HG02798 (cell line): ENCODE data around the gene ANKRD44.

Experiments used
- ATAC-seq: cut with Tn5 transposase; IDR thresholded peaks from one replicate; pipeline ENCODE4 v1.9.1; 2021; ENCODE audit warnings: mild to moderate bottlenecking; ENCODE audit not compliant: unreplicated experiment, poor library complexity

The ANKRD44 gene

DNA sequence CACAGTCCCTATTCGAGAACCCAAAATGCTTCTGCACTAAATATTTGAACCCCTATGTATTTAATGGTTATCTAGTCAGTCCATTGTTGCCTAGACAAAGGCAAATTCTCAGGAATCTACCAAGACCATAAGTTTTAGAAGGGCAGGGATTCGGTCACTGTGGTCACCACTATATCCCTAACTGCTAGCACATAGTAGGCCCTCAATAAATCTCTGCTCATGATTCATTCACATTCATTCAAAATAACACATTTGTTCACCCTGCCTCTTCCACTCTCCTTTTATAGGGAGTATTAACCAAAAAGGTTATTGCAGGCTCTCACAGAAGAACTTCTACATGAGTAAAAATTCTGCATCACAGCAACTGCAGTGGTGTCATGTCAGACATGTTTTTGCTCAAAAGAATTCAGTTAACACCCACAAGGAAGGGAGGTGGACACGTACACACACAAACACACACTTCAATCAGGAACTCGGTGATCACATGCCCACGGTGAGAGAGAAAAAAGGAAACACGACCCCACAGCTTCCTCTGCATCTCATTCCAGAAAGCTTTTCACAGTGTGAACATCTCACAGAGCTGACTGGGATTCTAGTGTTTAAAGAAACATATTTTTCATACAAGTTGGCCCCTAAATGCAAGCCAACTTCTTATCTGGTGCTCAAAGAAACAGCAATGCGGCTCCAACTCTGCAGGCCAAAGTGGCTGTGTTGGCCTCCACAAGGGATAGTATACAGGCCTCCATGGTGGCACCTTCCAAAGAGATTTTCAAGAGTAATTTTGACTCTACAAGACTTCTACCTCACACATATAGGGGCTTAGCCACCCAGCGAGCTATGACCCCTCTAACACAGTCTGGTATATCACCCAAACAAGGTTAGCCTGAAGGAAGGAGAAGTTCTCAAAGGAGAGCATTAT is 98.0 kb downstream of the ANKRD44 start:
- no peak for ATAC-seq

DNA sequence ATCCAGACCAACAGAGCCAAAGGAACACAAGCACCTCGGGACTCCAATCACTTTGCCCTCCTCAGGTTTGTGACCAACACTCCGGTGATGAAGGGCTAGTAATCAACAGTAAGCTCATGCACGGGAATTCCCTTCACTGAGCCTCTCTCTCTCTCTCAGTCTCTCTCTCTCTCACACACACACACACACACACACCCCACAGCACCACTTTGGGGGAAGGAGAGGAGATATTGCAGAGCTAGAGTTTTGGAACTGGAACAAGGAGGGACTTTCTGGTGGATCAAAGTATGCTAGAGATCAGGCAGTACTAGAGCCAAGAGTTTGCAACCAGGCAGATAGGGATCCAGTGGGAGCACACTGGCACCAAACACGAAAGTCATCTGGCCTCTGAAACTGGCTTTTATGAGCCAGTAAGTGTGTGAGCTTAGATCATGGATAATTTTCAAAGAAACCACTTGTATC is 98.7 kb downstream of the ANKRD44 start:
- ATAC-seq, result peak; percentile 20

DNA sequence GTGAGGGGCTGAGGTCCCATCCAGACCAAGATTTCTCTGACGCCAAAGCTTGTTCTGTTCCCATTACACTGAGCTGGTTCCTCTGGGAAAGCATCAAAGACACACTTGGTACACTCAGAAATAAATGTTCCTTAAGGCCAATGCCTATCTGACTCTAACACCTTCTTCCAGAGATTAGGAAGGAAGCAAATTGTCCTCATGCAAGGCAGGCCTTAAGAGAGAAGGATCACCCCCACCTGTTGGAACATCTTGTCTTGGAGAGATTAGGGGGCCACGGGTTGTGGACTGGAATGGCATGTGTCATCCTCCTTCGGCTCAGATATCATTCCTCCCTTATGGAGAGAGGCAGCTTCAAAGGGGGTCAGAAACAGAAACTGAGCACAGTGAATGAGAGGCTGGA is 100.2 kb downstream of the ANKRD44 start:
- no peak for ATAC-seq

DNA sequence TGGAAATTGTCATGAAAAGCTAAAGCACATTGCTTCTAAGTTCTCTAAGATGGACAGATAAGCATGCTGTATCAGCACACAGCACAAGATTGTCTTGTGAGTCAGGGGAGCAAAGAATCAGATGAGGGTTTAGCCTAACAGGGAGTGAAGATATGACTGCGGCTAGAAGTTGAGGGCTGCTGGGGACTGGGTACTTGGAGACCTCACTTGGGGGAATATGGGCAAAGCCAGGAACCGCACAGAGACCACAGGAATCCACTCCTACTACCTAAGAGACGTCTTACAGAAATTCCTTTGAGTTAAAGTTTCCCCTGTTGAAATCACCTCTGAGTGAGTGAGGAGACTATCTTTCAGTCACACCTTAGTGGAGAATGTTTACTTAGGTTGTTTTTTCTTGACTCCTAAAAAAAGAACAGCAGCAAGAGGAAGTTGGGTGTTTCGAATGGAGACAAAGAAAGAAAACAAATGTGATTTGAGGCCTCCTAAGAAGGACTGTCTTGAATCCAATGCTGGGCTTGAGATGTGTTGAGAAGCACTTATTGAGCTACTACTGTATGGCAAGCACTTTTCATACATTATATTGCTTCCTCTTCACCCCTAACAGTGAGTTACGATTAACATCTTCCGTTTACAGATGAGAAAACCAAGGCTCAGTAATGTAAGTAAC is 100.7 kb downstream of the ANKRD44 start:
- ATAC-seq, result peak; percentile 36

DNA sequence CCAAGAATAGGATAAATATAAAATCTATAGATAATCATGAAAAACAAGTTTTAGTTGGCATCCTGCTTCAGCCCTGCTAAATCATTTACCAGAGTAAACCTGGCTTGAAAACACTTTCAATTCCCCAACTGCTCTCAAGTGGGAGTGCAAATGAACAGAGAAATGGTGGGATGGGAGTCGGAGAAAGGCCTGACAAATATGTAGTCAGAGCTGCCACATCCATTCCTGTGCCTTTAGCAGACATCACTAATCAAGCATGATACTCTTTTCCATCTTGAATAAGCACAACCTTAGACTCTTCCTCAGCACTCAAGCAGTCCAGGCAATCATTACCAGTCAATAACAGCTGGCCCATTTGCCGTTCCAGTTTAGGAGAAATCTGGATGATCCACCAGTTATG is 101.3 kb downstream of the ANKRD44 start:
- peak; percentile 16 for ATAC-seq

DNA sequence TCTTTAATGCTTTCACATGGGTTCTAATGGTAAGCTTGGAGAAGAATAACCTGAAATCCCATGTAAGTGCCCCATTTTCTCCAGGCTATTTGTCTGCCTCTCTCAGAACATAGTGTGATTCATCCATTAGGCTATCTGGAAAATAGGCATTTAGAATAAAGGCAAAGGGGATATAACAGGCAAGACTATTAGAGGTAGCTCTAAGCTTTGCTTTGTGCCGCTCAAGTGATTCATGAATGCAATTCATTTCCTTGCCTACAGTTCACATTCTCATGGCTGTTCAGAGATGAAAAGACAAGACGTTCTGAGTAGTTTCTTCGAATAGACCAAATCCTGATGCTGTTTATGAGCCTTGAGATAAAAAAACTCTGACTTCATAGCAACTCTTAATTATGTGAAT is 101.7 kb downstream of the ANKRD44 start:
- no peak for ATAC-seq

DNA sequence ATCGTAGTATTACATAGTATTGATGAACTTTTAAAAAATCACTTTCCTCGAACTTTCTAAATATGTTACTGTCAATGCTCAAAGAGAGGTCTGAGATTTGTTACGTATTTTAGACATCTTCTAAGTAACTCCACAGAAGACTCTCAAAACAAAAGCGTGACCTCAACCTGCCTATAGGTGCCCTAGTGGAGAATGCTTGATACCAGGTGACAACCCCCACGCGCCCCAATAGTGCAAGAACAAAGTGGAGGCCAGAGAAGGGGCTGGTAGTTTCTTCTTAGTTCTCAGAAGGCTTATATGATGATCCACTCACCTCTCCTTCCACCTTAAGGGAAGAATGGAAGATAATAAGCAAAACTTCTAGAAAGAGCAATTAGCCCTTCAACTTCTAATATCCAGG is 102.6 kb downstream of the ANKRD44 start:
- ATAC-seq, result no peak

DNA sequence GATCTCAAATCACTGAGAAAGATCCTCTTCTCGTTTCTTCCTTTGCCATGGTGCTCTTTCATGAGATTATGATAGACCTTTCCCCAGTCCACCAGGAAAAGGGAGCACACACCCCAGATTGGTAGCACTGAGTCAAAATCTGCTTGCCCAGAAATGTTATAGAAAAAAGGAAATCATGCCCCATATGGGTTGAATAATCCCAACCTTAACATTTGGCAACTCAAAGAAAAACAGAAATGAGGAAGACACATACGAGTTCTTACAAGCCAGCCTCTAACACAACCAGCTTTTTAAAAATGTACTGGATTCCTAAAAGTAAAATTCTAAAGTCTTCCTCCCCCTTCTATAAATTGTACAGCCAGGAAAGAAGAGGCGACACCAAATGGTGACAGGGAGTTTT is 103.0 kb downstream of the ANKRD44 start:
- no peak for ATAC-seq

DNA sequence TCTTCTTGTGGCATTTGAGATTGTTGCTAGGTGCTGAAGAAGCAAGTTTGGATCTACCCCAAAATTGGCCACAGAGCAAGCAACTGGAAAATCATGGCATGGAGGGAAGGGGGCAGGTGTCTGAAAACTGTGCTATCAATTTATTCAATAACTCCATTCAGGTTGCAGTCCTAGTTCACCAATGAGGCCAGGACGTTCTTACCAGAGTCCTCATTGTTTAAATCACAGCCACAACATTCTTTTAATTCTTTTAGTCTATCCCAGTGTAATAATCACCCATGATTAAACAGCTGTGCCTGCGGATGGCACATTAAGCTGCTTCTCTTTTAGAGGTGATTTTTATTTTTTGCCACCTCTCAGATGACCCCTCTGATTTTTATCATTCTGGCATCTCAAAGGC is 103.5 kb downstream of the ANKRD44 start:
- no peak for ATAC-seq

DNA sequence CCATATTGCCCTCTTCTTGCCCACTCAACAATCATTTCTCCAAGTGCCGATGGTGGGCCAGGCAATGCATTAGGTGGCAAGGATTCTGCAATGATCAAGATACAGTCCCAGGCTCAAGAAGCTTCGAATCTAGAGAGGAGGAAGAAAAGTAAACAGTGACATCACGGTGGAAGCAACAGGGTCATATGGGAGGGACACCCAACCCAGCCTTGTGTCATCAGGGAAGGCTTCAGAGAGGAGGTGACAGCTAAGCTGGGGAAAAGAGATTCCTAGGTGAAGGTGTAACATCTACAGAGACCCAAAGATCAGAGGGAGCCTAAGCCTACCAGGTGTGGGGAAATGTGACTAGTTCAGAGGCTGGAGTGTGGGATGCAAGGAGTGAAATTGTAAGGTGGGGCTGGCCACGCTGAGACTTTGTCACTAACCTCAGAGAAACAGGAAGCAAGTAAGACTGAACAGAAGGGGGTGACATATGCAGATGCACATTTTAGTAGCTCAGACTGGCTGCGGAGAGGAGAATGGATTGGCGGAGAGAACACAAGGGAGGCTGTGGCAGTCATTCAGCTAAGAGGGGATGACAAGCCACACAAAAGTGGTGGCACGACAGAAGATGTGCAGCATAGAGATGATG is 104.9 kb downstream of the ANKRD44 start:
- peak; percentile 73 for ATAC-seq

DNA sequence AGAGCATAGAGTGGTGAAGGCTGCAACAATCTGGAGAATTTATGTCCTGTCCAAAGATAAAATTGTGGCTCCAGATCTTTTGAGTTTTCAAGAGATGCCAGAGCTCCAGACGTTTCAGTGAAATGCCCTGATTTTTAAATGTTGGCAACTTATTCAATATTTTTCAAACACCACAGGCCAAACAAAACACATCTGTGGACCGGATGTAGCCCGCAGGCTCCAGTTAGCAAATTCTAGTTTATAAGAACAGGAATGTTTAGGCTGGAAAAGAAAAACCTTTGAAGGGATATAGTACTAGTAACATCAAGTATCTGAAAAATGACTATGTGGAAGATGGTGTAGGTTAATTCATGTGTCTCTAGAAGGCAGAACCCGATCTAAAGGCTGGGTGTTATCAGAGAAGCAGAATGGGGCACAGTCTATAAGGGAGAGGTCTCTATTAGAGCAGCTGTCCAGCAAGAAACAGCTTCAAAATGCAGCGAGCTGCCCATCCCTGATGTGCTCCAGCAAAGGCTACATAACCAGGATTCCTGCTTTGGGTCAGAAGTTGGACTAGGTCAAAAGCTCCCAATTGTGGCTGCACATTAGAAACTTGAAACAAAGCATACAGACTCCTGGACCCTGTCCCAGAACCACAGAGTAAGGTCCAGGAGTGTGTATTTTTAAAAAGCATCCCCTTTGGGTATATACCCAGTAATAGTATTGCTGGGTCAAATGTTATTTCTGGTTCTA is 105.9 kb downstream of the ANKRD44 start:
- no peak for ATAC-seq

DNA sequence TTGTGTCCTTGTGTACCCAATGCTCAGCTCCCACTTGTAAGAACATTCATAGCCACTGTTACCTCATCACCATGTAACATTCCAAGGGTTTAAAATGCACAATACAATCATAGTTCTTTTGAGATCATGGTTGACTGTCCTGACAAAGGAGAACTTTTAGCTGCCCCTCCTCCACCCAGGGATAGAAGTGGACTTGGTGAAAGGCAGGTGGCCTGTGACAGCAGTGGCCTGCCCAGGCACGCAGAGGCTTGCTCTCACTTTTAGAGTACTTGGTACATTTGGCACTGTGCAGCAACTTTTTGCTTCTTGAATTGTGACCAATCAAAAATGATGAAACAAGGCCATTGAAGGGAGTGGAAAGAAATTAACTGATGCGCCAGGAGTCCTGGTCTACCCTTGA is 108.7 kb downstream of the ANKRD44 start:
- no peak for ATAC-seq

DNA sequence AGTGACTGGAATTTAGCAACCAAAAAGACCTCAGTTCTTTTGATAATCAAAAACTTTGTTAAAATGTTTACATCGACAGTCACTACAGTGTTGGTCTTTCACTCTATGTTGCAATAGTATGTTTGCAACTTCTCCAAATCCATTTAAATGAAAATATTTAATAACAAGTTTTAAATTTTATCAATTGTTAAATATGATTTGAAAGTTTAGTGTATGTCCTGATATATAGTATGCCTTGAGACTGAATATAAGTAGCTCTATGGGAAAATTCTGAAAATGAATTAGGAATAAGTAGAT is 109.9 kb downstream of the ANKRD44 start:
- no peak for ATAC-seq

DNA sequence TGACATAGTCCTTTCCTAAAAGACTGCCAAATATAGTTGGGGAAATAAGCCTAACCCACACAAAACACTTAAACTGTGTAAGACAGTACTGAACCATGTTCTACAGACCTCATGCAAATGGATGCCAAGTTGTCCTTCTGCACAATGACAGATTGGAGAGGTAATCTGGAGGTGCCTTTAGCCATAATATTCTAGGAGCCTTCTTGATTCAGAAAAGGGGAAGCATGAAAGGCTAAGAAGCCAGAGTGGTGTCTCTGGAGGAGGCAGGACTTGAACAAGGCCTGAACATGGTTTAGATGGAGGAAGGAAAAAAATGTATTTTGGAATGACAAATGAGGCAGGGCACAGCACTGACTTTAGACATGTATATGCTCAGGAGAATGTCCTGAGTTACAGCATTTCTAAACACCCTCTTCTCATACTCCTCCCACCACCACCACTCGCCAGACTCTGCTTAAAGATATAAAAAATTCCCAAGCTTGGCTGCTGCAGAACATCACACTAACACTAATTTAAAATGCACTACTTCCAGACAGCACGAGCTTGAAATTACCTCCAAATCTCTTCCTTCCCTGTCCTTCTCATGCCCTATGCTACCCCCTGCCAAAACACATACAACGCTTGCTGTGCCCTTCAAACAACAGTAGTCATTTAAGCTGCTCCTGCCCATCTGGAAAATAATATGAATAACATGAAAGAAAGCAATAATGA is 110.4 kb downstream of the ANKRD44 start:
- no peak for ATAC-seq

DNA sequence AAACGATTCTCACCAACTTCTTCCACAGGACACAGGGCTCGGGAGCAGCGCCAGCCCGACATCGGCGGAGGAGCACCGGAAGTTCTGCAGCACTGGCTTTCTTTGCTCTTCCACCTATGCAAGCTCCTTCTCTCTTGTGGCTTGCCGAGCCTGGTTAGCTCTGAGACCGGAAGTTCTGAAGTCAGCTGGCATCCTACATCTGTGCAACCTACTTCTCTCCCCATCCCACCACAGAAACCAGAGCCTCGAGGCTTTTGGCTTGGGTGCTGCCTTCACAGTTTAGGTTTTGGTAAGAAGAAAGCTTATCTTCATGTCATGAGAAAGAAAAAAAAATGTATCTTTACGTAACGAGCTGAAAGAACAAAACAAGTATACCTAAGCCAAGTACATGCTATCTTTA is 111.7 kb downstream of the ANKRD44 start:
- ATAC-seq, result peak; percentile 99

DNA sequence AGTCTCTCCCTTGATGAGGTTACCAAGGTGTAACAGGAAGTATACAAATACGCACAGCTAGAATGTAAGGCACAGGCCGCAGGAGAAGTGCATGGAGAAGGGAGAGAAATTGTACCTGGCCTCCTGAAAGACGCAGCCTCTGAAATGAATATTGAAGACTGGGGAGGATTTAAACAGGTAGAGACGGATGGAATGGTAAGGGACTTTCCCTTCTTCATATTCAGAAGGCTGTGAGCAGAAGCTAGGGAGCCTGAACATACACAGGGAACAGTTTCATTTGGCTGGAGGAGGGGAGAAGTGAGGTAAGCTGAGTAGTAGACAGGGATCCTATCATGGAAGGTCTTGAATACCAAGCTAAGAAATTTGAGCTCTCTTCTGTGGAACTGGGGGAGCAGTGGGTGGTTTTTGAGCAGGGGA is 112.7 kb downstream of the ANKRD44 start:
- ATAC-seq, result no peak

DNA sequence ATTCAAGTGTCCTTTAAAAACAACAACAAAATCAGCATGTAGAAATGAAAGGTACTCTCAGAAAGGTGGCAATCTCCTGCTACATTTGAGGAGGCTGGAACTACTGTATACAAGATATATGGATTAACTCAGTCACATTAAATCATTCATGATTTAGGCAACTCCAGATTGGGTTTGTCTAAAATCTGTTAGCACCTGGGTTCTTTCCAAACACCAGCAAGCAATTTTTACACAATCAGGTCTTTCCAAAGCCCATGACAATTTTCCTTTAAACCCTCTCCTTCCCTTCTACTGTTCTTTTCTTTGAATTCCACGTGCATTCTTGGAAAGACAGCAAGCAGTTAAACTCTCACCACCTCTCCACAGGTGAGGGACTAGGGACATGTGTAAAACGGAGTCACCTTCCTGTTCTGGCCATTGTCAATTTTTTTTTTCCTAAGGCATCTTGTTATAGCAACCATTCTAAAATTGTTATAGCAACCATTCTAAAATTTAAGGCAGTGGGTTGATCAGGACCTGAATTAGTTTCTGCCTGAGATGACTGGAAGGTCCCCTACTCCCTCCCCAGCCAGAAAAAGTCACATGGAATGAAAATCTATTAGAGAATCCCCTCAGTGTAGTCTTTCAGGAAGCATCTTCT is 113.9 kb downstream of the ANKRD44 start:
- ATAC-seq, result no peak

DNA sequence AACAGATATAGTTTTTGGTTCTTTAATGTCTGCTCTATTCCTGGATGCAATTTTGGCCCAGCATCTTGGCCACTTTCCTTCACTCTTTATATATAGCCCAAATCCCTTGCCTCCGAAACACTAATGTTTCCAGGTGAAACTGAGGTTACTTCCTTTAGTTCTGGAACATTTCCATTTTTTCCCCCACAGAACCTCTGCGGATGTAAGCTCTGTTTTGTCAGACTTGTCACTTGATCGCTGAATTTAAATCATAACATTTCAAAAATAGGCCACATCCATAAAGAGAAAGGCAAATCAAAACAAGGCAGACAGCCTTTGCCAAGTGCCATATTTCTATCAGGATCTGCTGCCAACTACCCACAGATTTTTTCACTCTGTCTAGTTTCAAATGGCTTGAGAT is 115.1 kb downstream of the ANKRD44 start:
- no peak for ATAC-seq

DNA sequence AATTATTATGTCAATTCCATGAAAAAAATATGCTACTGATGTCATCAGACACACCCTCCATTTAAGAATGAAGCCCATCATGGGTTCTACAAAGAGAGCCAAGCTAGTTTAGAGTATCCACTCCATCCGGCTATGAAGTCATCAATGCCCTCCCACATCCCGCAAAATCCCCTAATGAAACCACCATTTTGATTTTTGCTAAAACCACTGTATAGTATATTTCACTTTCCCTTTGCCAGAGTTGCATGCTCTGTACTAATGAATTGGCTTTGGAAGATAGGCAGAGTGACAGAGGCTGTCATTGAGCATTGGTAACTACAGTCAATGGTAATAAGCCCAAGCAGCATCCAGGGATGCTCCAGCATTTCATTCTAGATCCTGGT is 118.6 kb downstream of the ANKRD44 start:
- peak; percentile 56 for ATAC-seq
